K562 (cell line): ENCODE data around the gene ZNF74. TPM values are rescaled to one million over a fixed set of nuclear protein-coding genes. Genes with fewer than 3 reads are reported as not detected.

Experiments
- BRCA1 ChIP-seq, 2 experiments: fragments of 450-650 bp in 1 of 2; sonication (generic) in 1 of 2; formaldehyde crosslinking in 1 of 2; IDR thresholded peaks; 2 replicates each; pipeline versions ENCODE4 v1.5.0 to v1.6.1; 2017 to 2020; ENCODE audit warnings: mild to moderate bottlenecking in 1 of 2, missing genetic modification reagents in 1 of 2
- SIN3B ChIP-seq: fragments of 450-650 bp; IDR thresholded peaks from 2 replicates; pipeline ENCODE4 v1.6.1; 2017; ENCODE audit warnings: low read depth, mild to moderate bottlenecking, moderate library complexity
- TFE3 ChIP-seq: fragments of 450-650 bp; formaldehyde crosslinking; IDR thresholded peaks from 2 replicates; pipeline ENCODE4 v1.4.0; 2020; ENCODE audit warnings: mild to moderate bottlenecking, mixed read lengths
- ZBTB11 ChIP-seq, 3 experiments: fragments of 200-800 bp in 1 of 3; fragments of 250-450 bp in 1 of 3; fragments of 450-650 bp in 1 of 3; sonication (Bioruptor Pico) in 1 of 3; sonication (Bioruptor generic) in 1 of 3; formaldehyde crosslinking in 1 of 3; IDR thresholded peaks; 2 replicates each; pipeline versions ENCODE4 v1.6.1 to v1.8.0; 2016 to 2022; ENCODE audit warnings: mild to moderate bottlenecking in 2 of 3, missing genetic modification characterization in 2 of 3, missing compliant biosample characterization in 1 of 3, moderate library complexity in 1 of 3
- polyA plus RNA-seq, 8 experiments: library from polyadenylated mRNA; depleted of rRNA in 4 of 8; stranded (reverse) in 5 of 8; unstranded in 3 of 8; fragments of >200 nt; fragmentation: Nextera tagmentation in 2 of 8; fragmentation: Illumina TruSeq in 1 of 8; extraction: Ambion mirVana in 2 of 8; extraction: Trizol in 1 of 8; gene quantifications; 2 replicates each; pipeline versions ENCODE4 v1.2.1 to v1.2.3, GENCODE V29; 2011 to 2014; ENCODE audit warnings: inconsistent platforms in 1 of 8, missing spikeins in 1 of 8
- total RNA-seq, 7 experiments: library from RNA; depleted of rRNA in 6 of 7; stranded (reverse); fragments of >200 nt in 6 of 7; fragmentation: Illumina TruSeq in 2 of 7; extraction: Trizol in 2 of 7; gene quantifications; 2 replicates each; pipeline versions ENCODE4 v1.2.1 to v1.2.3, GENCODE V29; 2011 to 2021; ENCODE audit warnings: low replicate concordance in 1 of 7

Gene ZNF74
- total and polyA plus RNA-seq, 9 of the 15 experiments (the other 6 are each of a cell fraction or from before 2014, with no cell fraction given) = 2.4 to 53.5 (median 31.5) TPM

GRCh38 chr22:20432244-20432686 is 38.3 kb downstream of the ZNF74 start (continued):
- TF ChIP-seq TFE3 (CRISPR knock-in tag) = peak; percentile 85
- 0 out of 6 replicates have a peak, but pooled peaks of 1 of the 3 experiments have one; percentile 23 for TF ChIP-seq ZBTB11 (CRISPR knock-in tag; IDR thresholded peaks at IDR 0.05)
- no peak for TF ChIP-seq SIN3B
- TF ChIP-seq BRCA1 (IDR thresholded peaks at IDR 0.05) = no peak
- no peak for TF ChIP-seq BRCA1 (CRISPR knock-in tag; IDR thresholded peaks at IDR 0.05)
- TF ChIP-seq, all 486 proteins: peak for 12
